Right cardiac atrium (tissue), 5 donors: ENCODE results near the gene CYLC2. TPM values are rescaled to one million over a fixed set of nuclear protein-coding genes. Genes with fewer than 3 reads are reported as not detected.

Experiments used
- ATAC-seq, 2 donors: fragments of 200-7000 bp; cut with Tn5 transposase; one replicate each; pipeline versions ENCODE4 v1.8.0 to v1.9.1; 2020; ENCODE audit warnings: moderate library complexity in 2 of 2, mild to moderate bottlenecking in 1 of 2
- DNase-seq, 3 donors: peaks; one replicate each; pipeline ENCODE4 v3.0.0-alpha.2; 2020
- H3K27ac ChIP-seq: one replicate; pipeline ENCODE4 v1.5.1; 2013; ENCODE audit warnings: mild to moderate bottlenecking, low read length, control low read depth, moderate library complexity
- H3K27me3 ChIP-seq: one replicate; pipeline ENCODE4 v1.6.1; 2013; ENCODE audit not compliant: control insufficient read depth, insufficient read depth
- H3K4me1 ChIP-seq: one replicate; pipeline ENCODE4 v1.6.1; 2013; ENCODE audit warnings: low read length; ENCODE audit not compliant: control insufficient read depth, insufficient read depth
- H3K4me3 ChIP-seq: one replicate; pipeline ENCODE4 v1.5.1; 2013; ENCODE audit warnings: low read length, control low read depth
- H3K9me3 ChIP-seq: one replicate; pipeline ENCODE4 v1.6.1; 2013; ENCODE audit warnings: low read length; ENCODE audit not compliant: control insufficient read depth
- WGBS: extraction: QIAGEN DNeasy Blood & Tissue Kit; methylation state at CpG from one replicate; pipeline ENCODE4 v1.1.7; 2013; 5-methylcytosine and 5-hydroxymethylcytosine counted together
- intact Hi-C, 4 donors: fragments of 100-400 bp; cut with DNase I; formaldehyde crosslinking; loops; one replicate each; pipeline versions ENCODE4 v1.11.0 to v1.14.0; 2022 to 2023
- long read RNA-seq, 4 donors: library from polyadenylated mRNA; unstranded; transcript quantifications; one replicate each; pipeline ENCODE4 v2.0.0, GENCODE V29; 2020 to 2021
- polyA plus RNA-seq: library from polyadenylated mRNA; stranded (reverse); fragments of 200-250 nt; gene quantifications from one replicate; pipeline ENCODE4 v1.2.3, GENCODE V29; 2013
- total RNA-seq, 4 donors: library from RNA; stranded (reverse); fragmentation: NEBNext Ultra II Directional; extraction: Animal tissue kit (Norgen Biotek cat#: 25700); gene quantifications; one replicate each; pipeline ENCODE4 v1.2.1, GENCODE V29; 2021
- donor health status: healthy with polysubstance abuse.
- donor health status: DM: no; HTN: yes; CAD: no.
- donor health status: DM: no; HTN: no; CAD: no.
- donor health status: DM: no; HTN: yes; CAD: no; lungs with severe emphysema.
- donor health status: DM: yes; HTN: yes; CAD: no.

CYLC2 gene, protein sequence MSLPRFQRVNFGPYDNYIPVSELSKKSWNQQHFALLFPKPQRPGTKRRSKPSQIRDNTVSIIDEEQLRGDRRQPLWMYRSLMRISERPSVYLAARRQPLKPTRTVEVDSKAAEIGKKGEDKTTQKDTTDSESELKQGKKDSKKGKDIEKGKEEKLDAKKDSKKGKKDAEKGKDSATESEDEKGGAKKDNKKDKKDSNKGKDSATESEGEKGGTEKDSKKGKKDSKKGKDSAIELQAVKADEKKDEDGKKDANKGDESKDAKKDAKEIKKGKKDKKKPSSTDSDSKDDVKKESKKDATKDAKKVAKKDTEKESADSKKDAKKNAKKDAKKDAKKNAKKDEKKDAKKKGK
- total RNA-seq (not detected), polyA plus RNA-seq (not detected)
- long read RNA-seq, donor 1 = 0 reads
- long read RNA-seq, donor 2 = 0 reads
- long read RNA-seq, donor 3 = 0 reads
- long read RNA-seq, donor 4 = 0 reads

DNA sequence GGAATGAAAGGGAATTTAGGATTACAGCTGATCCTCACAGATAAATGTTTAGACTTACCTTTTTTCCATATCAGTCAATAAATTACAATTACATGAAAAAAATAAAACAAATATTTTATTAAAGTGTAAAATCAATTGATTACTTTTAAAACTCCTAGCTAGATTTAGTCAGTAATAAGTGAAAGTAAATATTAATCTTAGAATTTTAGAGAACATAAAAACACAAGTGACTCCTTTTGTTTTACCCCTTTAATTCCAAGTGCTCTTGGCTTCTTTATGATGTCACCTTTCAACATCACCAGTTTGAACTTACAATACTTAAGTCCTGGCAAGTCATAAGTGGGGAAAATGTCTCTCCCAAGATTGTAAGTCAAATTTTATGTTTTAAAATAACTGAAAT, at the start of gene CYLC2:
TSS of gene CYLC2 (plus strand) at position 301 of the 400 bp plus-strand sequence. CDS start at position 349, 48 bp downstream.
- ATAC-seq = no peak
- DNase-seq = no peak
- Histone ChIP-seq H3K4me1 (no peaks in the 10 kb centered on the region), H3K27ac (no peak within 1 kb of the TSS), H3K4me3 (no peak within 1 kb of the TSS), H3K27me3 (no peaks in the 10 kb centered on the region), H3K9me3 (no peaks in the 10 kb centered on the region)
- intact Hi-C loops = no loop called here

DNA sequence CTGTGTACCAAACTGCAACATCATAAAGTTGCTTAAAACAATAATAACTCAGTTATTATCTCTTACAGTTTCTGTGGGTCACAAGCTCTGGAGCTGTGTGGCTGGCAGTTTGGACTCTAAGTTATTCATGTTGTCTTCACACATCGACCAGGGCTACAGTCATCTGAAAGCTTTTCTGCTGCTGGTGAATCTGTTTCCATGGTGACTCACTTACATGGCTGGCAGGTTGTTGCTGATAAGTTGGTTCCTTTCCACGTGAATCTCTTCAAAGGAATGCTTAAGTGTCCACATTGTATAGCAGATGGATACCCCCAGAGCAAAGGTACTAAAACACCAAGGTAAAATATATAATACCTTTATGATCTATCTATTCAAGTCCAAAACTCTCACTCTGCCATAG, 44.8 kb upstream of the CYLC2 start:
- DNase-seq (no peak), ATAC-seq (no peak)
- Histone ChIP-seq H3K4me1 (no peaks in the 10 kb centered on the region), H3K27me3 (no peaks in the 10 kb centered on the region), H3K9me3 (no peaks in the 10 kb centered on the region), H3K4me3 (no peak overlapping the region), H3K27ac (no peak overlapping the region)
- 36% methylated on average over 2 of the region's 2 CpGs for WGBS
- intact Hi-C loops = no loop called here

DNA sequence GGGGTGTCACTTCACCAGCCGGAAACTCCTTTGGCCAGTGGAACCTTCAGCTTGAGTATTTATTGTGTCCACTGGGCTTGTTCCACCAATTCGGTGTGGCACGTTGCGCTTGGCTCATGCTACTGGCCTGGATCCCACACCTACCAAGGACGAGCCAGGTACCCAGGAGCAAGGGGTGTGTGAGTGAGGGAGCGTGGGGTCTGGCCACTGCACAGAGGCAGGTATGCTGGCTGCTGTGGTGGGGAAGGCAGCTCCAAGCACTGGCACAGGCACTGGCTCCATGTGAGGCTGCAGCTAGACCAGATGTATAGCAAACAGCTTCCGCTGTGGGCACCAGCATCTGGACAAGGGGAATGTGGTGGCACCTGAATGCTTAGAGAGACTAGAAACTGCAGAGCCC, 28.1 kb upstream of the CYLC2 start:
- ATAC-seq = no peak
- Histone ChIP-seq H3K4me3 (no peak overlapping the region), H3K4me1 (no peaks in the 10 kb centered on the region), H3K27me3 (no peaks in the 10 kb centered on the region), H3K27ac (no peak overlapping the region), H3K9me3 (peaks cover 3% of the 10 kb centered on the region)
- no peak for DNase-seq
- intact Hi-C loops = no loop called here
- 94% methylated on average over 7 of the region's 7 CpGs for WGBS

DNA sequence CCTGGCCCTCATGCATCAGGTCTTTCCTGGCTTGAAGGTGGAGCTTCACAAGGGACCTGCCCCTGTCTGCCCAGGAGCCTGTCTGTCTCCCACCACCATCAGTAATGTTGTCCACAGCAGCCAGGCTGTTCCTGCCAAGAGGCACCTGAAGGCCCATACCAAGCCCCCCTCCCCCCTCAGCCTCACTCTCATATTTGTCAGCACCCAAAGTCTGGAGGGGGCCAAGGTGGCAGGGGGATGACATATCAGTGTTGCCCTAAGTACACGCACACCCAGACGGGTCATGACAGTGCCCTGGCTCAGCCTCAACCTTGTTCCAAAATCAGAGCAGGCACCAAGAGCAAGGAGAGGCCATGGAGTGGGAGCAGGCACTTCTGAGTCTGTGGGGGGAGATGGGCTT, 27.2 kb upstream of the CYLC2 start:
- H3K4me1 ChIP-seq = no peaks in the 10 kb centered on the region
- intact Hi-C loops = no loop called here
- no peak overlapping the region for H3K27ac ChIP-seq
- 86% methylated on average over 2 of the region's 2 CpGs for WGBS
- DNase-seq (no peak), ATAC-seq (no peak)
- peaks cover 3% of the 10 kb centered on the region for H3K9me3 ChIP-seq
- H3K27me3 ChIP-seq = no peaks in the 10 kb centered on the region
- no peak overlapping the region for H3K4me3 ChIP-seq

DNA sequence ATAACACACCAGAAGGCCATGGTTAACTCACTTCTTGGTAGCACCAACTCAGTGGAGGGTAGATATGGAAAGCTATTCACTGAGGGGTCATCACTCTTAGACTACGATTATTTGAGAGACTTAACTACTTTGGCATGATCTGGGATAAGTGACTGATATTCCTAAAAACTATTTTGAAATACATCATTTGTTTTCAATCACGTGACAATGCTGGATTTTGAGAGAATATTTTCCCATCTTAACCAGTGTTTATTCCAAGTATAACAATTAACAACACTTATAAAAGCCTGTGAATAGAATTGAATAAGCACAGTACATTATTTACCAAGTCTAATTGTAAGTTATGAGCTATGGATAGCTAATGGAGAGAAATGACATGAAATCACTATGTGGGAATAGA, 22.4 kb upstream of the CYLC2 start:
- no peaks in the 10 kb centered on the region for H3K4me1 ChIP-seq
- no peak overlapping the region for H3K27ac ChIP-seq
- DNase-seq = no peak
- no peaks in the 10 kb centered on the region for H3K27me3 ChIP-seq
- no peak for ATAC-seq
- intact Hi-C loops = no loop called here
- WGBS = 73% methylated on average over 2 of the region's 2 CpGs
- peaks cover 3% of the 10 kb centered on the region for H3K9me3 ChIP-seq
- no peak overlapping the region for H3K4me3 ChIP-seq

DNA sequence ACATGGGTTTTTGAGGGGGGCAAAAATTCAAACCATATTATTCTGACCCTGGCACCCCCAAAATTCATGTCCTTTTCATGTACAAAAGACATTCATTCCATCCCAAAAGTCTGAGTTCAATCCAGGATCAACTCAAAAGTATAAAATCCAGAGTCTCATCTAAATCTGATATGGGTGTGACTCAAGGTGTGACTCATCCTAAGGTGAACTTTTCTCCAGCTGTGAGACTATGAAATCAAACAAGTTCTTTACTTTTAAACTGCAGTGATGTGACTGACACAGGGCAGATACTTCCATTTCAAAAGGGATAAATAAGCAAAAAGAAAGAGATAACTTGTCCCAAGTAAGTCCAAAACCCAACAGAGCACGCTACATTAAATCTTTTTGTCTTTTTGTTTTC, 20.6 kb upstream of the CYLC2 start:
- DNase-seq = no peak
- 80% methylated on average over 1 of the region's 1 CpG for WGBS
- H3K27me3 ChIP-seq = no peaks in the 10 kb centered on the region
- no peaks in the 10 kb centered on the region for H3K4me1 ChIP-seq
- peaks cover 3% of the 10 kb centered on the region for H3K9me3 ChIP-seq
- no peak overlapping the region for H3K27ac ChIP-seq
- no peak overlapping the region for H3K4me3 ChIP-seq
- intact Hi-C loops = no loop called here
- ATAC-seq = no peak

DNA sequence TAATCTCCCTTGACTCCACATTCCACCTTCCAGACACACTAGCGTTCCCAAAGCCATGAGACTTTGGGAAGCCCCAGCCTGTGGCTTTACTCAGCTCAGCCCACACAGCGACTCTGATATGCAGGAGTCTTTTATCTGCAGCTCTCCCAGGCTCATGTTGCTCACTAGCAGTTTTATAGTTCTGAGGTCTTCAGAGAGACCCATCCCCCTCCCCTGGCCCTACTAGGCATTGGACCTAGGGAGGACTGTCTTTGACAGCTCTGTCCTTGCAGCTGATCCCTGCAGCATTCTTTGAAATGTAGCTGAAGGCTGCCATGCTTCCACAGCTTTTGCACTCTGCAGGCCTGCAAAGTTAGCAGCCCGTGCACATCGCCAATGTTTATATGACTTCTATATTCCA, 19.9 kb upstream of the CYLC2 start:
- no peak for DNase-seq
- ATAC-seq = no peak
- Histone ChIP-seq H3K4me3 (no peak overlapping the region), H3K9me3 (peaks cover 3% of the 10 kb centered on the region), H3K27ac (no peak overlapping the region), H3K4me1 (no peaks in the 10 kb centered on the region), H3K27me3 (no peaks in the 10 kb centered on the region)
- intact Hi-C loops = no loop called here
- WGBS = 67% methylated on average over 4 of the region's 4 CpGs

DNA sequence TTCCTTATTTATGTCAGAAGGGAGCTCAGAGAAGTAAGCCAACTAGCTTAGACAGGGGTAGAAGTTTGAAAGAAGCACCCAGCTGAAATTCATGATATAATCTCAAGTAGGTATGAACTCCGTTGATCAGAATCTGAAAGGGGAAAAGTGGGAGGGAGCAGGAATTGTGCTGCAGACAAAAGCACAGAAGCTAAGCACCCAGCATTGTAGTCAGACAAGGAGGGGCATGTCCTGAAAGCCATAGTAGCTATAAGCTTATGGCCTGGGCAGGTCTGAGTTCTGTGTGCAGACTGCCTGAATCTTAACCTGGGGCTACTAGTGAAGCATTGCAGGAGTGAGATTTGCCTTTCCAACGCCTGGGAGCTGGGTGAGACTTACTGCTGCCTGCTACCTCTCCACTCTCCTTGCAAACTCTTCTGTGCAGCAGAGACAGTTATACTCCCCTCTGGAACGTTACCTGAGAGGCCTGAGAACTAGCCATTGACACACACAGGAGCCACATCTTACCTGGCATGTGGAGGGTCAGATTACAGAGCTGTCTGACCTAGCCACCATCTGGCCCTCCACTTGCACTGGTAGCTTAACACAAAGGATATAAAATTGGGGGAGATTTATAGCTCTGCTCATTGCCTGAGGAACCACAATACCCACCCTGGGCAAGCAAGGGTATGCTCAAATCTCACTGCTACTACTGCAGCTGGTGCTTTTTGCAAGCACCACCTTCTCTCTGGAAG, 9.8 kb upstream of the CYLC2 start:
- no peaks in the 10 kb centered on the region for H3K27me3 ChIP-seq
- H3K27ac ChIP-seq = no peak overlapping the region
- ATAC-seq (no peak), DNase-seq (no peak)
- WGBS = 69% methylated on average over 3 of the region's 3 CpGs
- no peak overlapping the region for H3K4me3 ChIP-seq
- H3K4me1 ChIP-seq = no peaks in the 10 kb centered on the region
- intact Hi-C loops = no loop called here
- no peaks in the 10 kb centered on the region for H3K9me3 ChIP-seq

DNA sequence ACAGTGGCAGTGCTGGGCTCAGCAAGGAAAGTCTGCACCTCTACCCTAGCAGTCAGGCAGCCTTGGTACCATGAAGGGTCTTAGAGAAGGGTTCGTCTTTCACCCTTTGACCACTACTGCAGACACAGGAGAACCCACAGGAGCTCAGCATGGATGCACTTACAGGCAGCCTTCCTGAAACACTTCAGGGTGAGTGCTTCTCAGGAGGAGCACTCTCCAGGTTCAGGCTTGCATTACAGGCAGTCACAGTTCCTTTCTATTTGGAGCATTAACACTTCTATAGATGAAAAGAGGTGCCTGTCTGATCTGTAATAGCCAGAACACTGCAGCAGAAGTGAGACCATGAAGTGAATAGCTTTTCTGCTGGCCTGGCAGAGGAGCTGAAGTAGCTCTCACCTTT, 8.7 kb upstream of the CYLC2 start:
- intact Hi-C loops = no loop called here
- H3K27ac ChIP-seq = no peak overlapping the region
- no peaks in the 10 kb centered on the region for H3K27me3 ChIP-seq
- no peaks in the 10 kb centered on the region for H3K9me3 ChIP-seq
- H3K4me1 ChIP-seq = no peaks in the 10 kb centered on the region
- 77% methylated on average over 1 of the region's 1 CpG for WGBS
- H3K4me3 ChIP-seq = no peak overlapping the region
- DNase-seq (no peak), ATAC-seq (no peak)

DNA sequence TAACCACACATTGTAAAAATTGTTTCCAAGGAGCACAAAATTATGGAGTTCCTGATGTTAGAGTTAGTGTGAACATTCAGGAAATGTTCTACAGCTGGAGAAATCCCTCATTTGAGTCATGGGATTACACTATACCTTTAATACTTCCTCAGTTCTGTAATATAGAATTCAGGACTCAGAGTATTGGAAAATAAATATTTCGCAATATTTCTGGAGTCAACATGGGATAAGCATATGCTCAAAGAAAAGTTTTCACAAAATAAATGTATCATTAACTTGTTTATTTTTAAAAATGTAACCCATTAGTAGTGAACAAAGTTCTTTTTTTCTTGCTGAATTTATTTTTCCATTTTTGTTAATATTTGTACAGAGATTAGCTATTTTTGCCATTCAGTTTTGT, 8.6 kb downstream of the CYLC2 start:
- H3K27me3 ChIP-seq = no peaks in the 10 kb centered on the region
- ATAC-seq (no peak), DNase-seq (no peak)
- no peaks in the 10 kb centered on the region for H3K4me1 ChIP-seq
- WGBS = 96% methylated on average over 1 of the region's 1 CpG
- intact Hi-C loops = no loop called here
- no peaks in the 10 kb centered on the region for H3K9me3 ChIP-seq
- no peak overlapping the region for H3K27ac ChIP-seq
- no peak overlapping the region for H3K4me3 ChIP-seq

DNA sequence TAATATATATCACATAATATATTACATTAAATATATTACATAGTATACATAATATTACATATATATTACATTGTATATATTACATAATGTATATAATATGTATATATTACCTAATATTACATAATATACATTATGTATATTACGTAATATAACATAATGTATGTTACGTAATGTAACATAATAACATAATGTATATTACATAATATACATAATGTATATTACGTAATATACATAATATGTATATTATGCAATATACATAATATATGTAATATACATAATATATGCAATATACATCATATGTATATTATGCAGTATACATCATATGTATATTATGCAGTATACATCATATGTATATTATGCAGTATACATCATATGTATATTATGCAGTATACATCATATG, 19.1 kb downstream of the CYLC2 start:
- no peak for DNase-seq
- Histone ChIP-seq H3K27ac (no peak overlapping the region), H3K27me3 (no peaks in the 10 kb centered on the region), H3K4me3 (no peak overlapping the region), H3K9me3 (no peaks in the 10 kb centered on the region), H3K4me1 (no peaks in the 10 kb centered on the region)
- intact Hi-C loops = no loop called here
- 91% methylated on average over 3 of the region's 3 CpGs for WGBS
- ATAC-seq = no peak
